CD4-positive, CD25-positive, alpha-beta regulatory T cell (primary cell): ENCODE data around the gene RNF10. TPM values are rescaled to one million over a fixed set of nuclear protein-coding genes. Genes with fewer than 3 reads are reported as not detected.

Source experiments
- ATAC-seq, 2 donors: fragments of 150-1000 bp; cut with Tn5 transposase; one replicate each; pipeline ENCODE4 v1.10.0; 2021; ENCODE audit warnings: low read depth in 2 of 2, moderate number of reproducible peaks in 2 of 2, moderate library complexity in 1 of 2
- DNase-seq, 3 donors: peaks; one replicate each; pipeline versions ENCODE4 v3.0.0 to v3.0.0-alpha.2; 2012 to 2022; ENCODE audit warnings: mixed read lengths in 1 of 3
- H3K27ac ChIP-seq: one replicate; pipeline ENCODE4 v1.7.0; 2013; ENCODE audit warnings: mild to moderate bottlenecking, low read length; ENCODE audit not compliant: insufficient read depth, poor library complexity, severe bottlenecking
- H3K27me3 ChIP-seq: one replicate; pipeline ENCODE4 v1.7.0; 2013; ENCODE audit warnings: low read length; ENCODE audit not compliant: control insufficient read depth, insufficient read depth
- H3K36me3 ChIP-seq: one replicate; pipeline ENCODE4 v1.7.0; 2013; ENCODE audit warnings: mild to moderate bottlenecking, low read length, moderate library complexity; ENCODE audit not compliant: control insufficient read depth, insufficient read depth
- H3K4me1 ChIP-seq: 2 replicates; pipeline ENCODE4 v1.7.0; 2013; ENCODE audit warnings: mild to moderate bottlenecking, low read length; ENCODE audit not compliant: insufficient read depth, control insufficient read depth, poor library complexity, severe bottlenecking
- H3K4me3 ChIP-seq: one replicate; pipeline ENCODE4 v1.7.0; 2013; ENCODE audit warnings: low read depth, mild to moderate bottlenecking, low read length, moderate library complexity
- H3K9me3 ChIP-seq, 2 experiments: 1 replicate in 1 of 2; 2 replicates in 1 of 2; pipeline ENCODE4 v1.7.0; 2013; ENCODE audit warnings: low read length in 2 of 2, mild to moderate bottlenecking in 1 of 2, moderate library complexity in 1 of 2; ENCODE audit not compliant: control insufficient read depth in 2 of 2
- H3K27ac Mint-ChIP-seq, 3 donors: one replicate each; pipeline ENCODE4 v1.8.0; 2020 to 2022; ENCODE audit warnings: mild to moderate bottlenecking in 3 of 3, mixed read lengths in 3 of 3, moderate library complexity in 2 of 3
- H3K27me3 Mint-ChIP-seq: one replicate; pipeline ENCODE4 v1.8.0; 2022; ENCODE audit warnings: mild to moderate bottlenecking, mixed read lengths
- H3K36me3 Mint-ChIP-seq: one replicate; pipeline ENCODE4 v1.8.0; 2020; ENCODE audit warnings: mixed read lengths
- H3K4me1 Mint-ChIP-seq, 4 donors: one replicate each; pipeline ENCODE4 v1.8.0; 2020 to 2022; ENCODE audit warnings: mixed read lengths in 4 of 4, mild to moderate bottlenecking in 1 of 4
- H3K4me3 Mint-ChIP-seq, 4 donors: one replicate each; pipeline ENCODE4 v1.8.0; 2020 to 2022; ENCODE audit warnings: mild to moderate bottlenecking in 4 of 4, mixed read lengths in 4 of 4, moderate library complexity in 3 of 4
- H3K9me3 Mint-ChIP-seq, 7 donors: one replicate each; pipeline ENCODE4 v1.8.0; 2020 to 2022; ENCODE audit warnings: mixed read lengths in 7 of 7, mild to moderate bottlenecking in 3 of 7, moderate library complexity in 2 of 7
- polyA plus RNA-seq, 4 donors: library from polyadenylated mRNA; unstranded; fragments of 300-500 nt; fragmentation: Illumina TruSeq; gene quantifications; one replicate each; pipeline ENCODE4 v1.2.3, GENCODE V29; 2021
- total RNA-seq: library from RNA; stranded (reverse); gene quantifications from one replicate; pipeline ENCODE4 v1.2.3, GENCODE V29; 2022

Gene RNF10
- total and polyA plus RNA-seq, 5 donors from 2014 or later, result 106 to 434 (median 121) TPM

DNA sequence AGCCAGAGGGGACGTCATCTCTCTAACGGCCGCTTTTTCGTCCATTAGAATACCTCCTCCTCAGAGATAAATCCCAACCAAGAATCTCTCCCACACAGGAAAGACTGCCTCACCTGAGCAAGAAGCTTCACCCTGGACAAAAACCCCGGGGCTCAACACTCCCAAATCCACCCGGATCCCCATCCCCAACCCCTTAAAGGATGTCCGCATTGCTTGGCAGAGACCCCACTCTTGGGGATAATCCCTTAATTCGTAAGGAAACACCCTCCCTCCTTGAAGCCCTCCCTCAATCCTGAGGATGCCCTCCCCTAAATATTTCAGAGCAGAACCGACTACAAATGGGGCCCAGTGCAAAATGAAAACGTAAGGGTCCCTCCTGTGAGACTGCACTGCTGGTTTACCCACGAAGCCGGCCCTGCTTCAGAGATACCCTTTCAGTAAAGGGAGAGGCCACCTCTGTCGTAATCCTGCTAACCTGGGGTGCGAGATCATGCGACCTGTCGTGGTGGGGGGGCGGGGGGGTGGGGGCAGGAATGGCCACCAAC is 38.9 kb upstream of the RNF10 start:
- no peak for ATAC-seq
- H3K27ac Mint-ChIP-seq, result peak overlapping the region; percentile 57 to 96 (median 84)

DNA sequence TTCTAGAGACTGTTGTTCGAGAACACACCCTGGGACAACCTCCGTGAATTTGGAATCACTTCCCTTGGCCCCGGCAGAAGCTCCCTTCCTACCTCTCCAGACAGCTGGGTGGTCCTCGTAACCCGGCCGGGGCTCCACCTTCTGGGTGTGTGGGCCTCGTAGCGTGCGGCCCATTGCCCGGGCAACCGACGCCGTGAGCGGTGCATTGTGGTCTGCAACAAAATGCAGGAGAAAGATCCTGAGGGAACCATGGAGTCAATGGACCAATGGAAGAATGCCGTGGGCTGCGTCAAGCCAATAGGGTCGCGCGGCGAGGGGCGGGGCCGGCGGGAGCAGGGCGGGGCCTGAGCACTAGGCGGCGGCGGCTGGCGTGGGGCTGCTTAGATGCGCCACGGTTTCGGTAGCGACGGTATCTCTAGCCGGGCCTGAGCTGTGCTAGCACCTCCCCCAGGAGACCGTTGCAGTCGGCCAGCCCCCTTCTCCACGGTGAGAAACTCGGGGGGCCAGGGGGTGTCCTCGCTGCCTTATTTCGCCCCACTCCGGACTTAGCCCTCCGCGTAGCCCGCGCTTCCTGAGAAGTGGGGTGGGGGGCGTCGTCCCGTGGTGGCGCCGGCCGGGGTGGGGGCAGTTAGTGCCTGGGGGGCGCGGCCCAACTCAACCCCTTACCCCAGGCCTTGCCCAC is 38.3 kb upstream of the RNF10 start, which contains the start of gene DYNLL1:
Gene DYNLL1 (plus strand): TSS at position 383 of the 682 bp plus-strand sequence. CDS start 309 bp downstream, outside the sequence.
- peak; percentile 98 to 99 for ATAC-seq
- peaks cover 22% of the 10 kb centered on the region for H3K4me1 ChIP-seq
- H3K4me3 ChIP-seq, result peak within 1 kb of the TSS; percentile 86
- Mint-ChIP-seq H3K27ac (peak within 1 kb of the TSS; percentile 84 to 96 (median 89)), H3K27me3 (no peaks in the 10 kb centered on the region), H3K9me3 (no peaks in the 10 kb centered on the region), H3K4me3 (peak within 1 kb of the TSS; percentile 95 to 100 (median 96)), H3K36me3 (peaks cover 11% of the 10 kb centered on the region), H3K4me1 (peaks cover 18 to 37% (median 28%) of the 10 kb centered on the region in 4 donors)
- peak within 1 kb of the TSS; percentile 83 for H3K27ac ChIP-seq
- peaks cover 7% of the 10 kb centered on the region for H3K36me3 ChIP-seq
- H3K9me3 ChIP-seq, result no peaks in the 10 kb centered on the region
- peak; percentile 94 to 97 (median 96) for DNase-seq
- H3K27me3 ChIP-seq, result no peaks in the 10 kb centered on the region

More for the DNA sequence above, 38.9 kb upstream of the RNF10 start:
- Histone ChIP-seq H3K27me3 (no peaks in the 10 kb centered on the region), H3K9me3 (no peaks in the 10 kb centered on the region), H3K36me3 (peaks cover 5% of the 10 kb centered on the region), H3K4me1 (peaks cover 22% of the 10 kb centered on the region), H3K4me3 (peak overlapping the region; percentile 56), H3K27ac (peak overlapping the region; percentile 83)
- Mint-ChIP-seq H3K36me3 (peaks cover 7% of the 10 kb centered on the region), H3K9me3 (no peaks in the 10 kb centered on the region), H3K4me3 (peak overlapping the region; percentile 95 to 100 (median 96)), H3K27me3 (no peaks in the 10 kb centered on the region), H3K4me1 (peaks cover 16 to 35% (median 26%) of the 10 kb centered on the region in 4 donors)
- DNase-seq, result no peak

DNA sequence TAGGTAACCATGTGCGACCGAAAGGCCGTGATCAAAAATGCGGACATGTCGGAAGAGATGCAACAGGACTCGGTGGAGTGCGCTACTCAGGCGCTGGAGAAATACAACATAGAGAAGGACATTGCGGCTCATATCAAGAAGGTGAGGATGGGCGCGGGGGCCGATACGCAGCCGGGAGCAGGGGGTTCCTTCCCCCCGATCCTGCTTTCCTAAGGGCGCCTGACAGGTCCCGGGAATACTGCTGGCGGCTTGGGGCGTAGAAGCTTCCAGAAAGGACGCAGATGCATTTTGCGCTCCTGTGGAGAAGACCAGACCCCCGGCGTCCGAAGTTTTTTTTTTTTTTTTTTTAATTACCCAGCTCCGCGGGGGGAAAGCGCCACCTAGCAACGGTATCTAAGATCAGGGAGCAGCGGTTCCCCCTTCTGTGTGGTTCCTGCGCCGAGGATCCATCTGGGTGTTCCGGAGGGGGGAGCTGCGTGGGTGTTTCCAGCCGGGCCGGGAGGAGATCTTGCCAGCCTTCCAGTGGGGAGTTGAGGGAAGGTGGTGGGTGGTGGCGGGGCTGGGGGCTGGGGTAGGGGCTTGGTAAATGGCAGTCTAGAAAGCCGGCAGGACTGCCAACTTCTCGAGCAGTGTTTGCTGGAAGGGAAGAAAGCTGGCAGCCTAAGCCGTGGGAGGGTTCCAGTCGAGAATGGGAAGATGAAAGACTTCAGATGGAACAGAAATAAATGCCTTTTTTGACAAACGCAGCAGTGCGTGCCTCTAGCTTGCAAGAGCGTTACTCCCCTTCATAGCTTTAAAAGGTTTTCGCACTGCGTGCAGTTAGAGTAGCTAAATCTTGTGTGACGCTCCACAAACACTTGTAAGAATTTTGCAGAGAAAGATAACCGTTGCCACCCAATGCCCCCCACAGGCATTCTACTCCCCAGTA is 37.5 kb upstream of the RNF10 start:
- peak; percentile 9 to 15 for ATAC-seq

DNA sequence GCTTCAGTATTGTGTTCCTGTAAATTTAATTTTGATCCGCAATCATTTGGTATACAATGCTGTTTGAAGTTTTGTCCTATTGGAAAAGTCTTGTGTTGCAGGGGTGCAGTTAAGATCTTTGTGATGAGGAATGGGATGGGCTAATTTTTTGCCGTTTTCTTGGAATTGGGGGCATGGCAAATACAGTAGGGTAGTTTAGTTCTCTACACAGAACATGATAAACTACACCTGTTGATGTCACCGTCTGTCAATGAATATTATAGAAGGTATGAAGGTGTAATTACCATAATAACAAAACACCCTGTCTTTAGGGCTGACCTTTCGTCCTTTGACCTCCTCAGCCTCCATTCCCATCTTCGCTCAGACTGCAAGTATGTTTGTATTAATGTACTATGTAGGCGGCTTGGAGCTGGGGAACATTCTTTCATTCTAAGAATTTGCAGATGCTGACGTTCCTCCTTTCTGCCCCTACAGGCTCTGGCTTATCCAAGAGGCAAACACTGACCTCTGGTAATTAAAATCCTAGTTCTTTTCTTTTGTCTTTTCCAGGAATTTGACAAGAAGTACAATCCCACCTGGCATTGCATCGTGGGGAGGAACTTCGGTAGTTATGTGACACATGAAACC is 36.5 kb upstream of the RNF10 start:
- Mint-ChIP-seq H3K27me3 (no peaks in the 10 kb centered on the region), H3K36me3 (peaks cover 11% of the 10 kb centered on the region), H3K9me3 (no peaks in the 10 kb centered on the region), H3K4me1 (peaks cover 18 to 37% (median 28%) of the 10 kb centered on the region in 4 donors), H3K27ac (peak overlapping the region; percentile 84 to 96 (median 85)), H3K4me3 (peak overlapping the region; percentile 95 to 100 (median 96))
- ATAC-seq (no peak), DNase-seq (no peak)
- peak overlapping the region; percentile 86 for H3K4me3 ChIP-seq
- H3K9me3 ChIP-seq, result no peaks in the 10 kb centered on the region
- peaks cover 7% of the 10 kb centered on the region for H3K36me3 ChIP-seq
- H3K27ac ChIP-seq, result peak overlapping the region; percentile 83
- H3K27me3 ChIP-seq, result no peaks in the 10 kb centered on the region
- H3K4me1 ChIP-seq, result peaks cover 22% of the 10 kb centered on the region

More for the DNA sequence above, 37.5 kb upstream of the RNF10 start:
- Histone ChIP-seq H3K9me3 (no peaks in the 10 kb centered on the region), H3K36me3 (peaks cover 7% of the 10 kb centered on the region), H3K4me3 (peak overlapping the region; percentile 86), H3K27ac (peak overlapping the region; percentile 83), H3K4me1 (peaks cover 22% of the 10 kb centered on the region), H3K27me3 (no peaks in the 10 kb centered on the region)
- H3K36me3 Mint-ChIP-seq, result peaks cover 11% of the 10 kb centered on the region
- peak overlapping the region; percentile 84 to 96 (median 85) for H3K27ac Mint-ChIP-seq
- peak overlapping the region; percentile 95 to 100 (median 96) for H3K4me3 Mint-ChIP-seq
- H3K4me1 Mint-ChIP-seq, result peaks cover 18 to 37% (median 28%) of the 10 kb centered on the region in 4 donors
- DNase-seq, result peak; percentile 6 to 49 (median 43)
- no peaks in the 10 kb centered on the region for H3K9me3 Mint-ChIP-seq
- H3K27me3 Mint-ChIP-seq, result no peaks in the 10 kb centered on the region

DNA sequence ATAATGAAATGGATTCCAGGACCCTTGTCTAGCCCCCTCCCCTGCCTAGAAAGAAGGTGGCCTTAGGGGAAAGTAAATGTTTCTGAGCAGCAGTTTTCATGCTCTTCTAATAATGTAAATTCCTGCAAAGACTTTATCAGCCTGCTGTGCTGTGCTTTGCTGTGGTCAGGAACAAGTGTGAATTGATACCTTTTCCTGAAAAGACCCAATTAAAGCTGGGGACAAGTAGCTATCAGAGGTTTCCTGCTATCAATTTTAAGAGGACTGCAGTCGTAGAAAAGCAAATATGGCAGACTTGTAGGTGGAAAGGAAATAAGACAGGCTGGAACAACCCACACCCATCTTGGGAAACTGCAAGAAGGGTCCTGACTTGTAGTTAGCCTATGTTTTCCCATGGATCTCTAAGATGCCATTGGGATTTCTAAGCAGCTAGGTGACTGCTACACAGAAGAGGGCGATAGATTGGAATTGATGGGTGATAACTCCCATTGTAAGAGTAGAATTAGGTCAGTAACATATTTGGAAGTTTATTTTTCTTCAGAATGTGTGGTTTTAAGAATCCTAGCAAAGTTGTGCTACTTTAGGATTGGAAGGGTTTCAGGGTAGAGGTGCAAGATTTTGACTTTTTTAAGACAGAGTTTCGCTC is 35.2 kb upstream of the RNF10 start:
- no peak for ATAC-seq
- Histone ChIP-seq H3K4me3 (peak overlapping the region; percentile 0), H3K36me3 (peaks cover 13% of the 10 kb centered on the region), H3K4me1 (peaks cover 22% of the 10 kb centered on the region), H3K27ac (peak overlapping the region; percentile 18), H3K27me3 (no peaks in the 10 kb centered on the region), H3K9me3 (no peaks in the 10 kb centered on the region)
- no peak for DNase-seq
- H3K9me3 Mint-ChIP-seq, result peaks cover 0 to under 1% (median 0%) of the 10 kb centered on the region in 7 donors
- H3K36me3 Mint-ChIP-seq, result peaks cover 19% of the 10 kb centered on the region
- H3K27me3 Mint-ChIP-seq, result no peaks in the 10 kb centered on the region
- H3K27ac Mint-ChIP-seq, result peak overlapping the region in 2 of 3 donors; percentile 33 to 74
- peak overlapping the region in 1 of 4 donors; percentile 100 for H3K4me3 Mint-ChIP-seq
- H3K4me1 Mint-ChIP-seq, result peaks cover 18 to 37% (median 28%) of the 10 kb centered on the region in 4 donors

DNA sequence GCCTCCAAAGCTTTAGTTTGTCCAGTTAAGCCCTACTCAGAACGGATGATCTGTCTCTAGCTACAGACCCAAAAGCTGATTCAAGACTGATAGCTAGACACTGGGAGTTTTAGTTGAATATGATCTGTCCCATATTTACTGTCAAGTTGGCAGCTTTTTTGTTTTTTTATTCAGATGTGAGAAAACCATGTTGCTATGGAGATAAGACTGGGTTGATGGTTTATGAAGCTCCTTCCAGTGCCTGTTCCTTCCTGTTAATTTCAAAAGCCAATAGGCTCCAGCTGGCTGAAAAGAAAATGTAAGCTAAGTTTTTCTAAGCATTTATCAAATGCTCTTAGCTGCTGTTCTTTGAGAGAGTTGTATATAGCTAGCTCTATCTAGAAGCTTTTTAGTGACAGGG is 33.6 kb upstream of the RNF10 start:
- Mint-ChIP-seq H3K4me1 (peaks cover 12 to 30% (median 22%) of the 10 kb centered on the region in 4 donors), H3K9me3 (peaks cover 0 to 1% (median 0%) of the 10 kb centered on the region in 7 donors), H3K4me3 (peak overlapping the region in 1 of 4 donors; percentile 12), H3K27me3 (no peaks in the 10 kb centered on the region), H3K36me3 (peaks cover 21% of the 10 kb centered on the region), H3K27ac (peak overlapping the region in 2 of 3 donors; percentile 1 to 20)
- ATAC-seq, result no peak
- Histone ChIP-seq H3K27me3 (no peaks in the 10 kb centered on the region), H3K27ac (no peak overlapping the region), H3K36me3 (peaks cover 13% of the 10 kb centered on the region), H3K9me3 (no peaks in the 10 kb centered on the region), H3K4me3 (no peak overlapping the region), H3K4me1 (peaks cover 17% of the 10 kb centered on the region)
- no peak for DNase-seq
